ENCODE data around the gene CUL4A.

DNA sequence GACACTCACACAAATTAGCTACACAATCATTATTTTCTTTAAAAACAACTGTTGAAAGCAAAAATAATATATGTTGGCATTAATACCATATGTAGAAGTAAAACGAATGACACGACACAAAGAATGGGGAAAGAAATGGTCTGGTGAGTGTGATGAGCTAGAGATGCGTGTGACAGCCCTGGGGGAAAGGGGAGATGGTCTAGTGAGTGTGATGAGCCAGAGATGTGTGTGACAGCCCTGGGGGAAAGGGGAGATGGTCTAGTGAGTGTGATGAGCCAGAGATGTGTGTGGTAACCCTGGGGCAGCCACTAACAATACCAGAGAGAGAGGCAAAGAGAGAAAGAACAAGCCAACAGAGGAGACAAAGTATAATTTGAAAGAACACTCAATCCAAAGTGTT, 65.3 kb downstream of the CUL4A start:
- TF ChIP-seq POLR2A (IDR thresholded peaks at IDR 0.05) (no peak), POLR2AphosphoS5 (IDR thresholded peaks at IDR 0.05) (no peak)
- TF ChIP-seq, protein P1, sequence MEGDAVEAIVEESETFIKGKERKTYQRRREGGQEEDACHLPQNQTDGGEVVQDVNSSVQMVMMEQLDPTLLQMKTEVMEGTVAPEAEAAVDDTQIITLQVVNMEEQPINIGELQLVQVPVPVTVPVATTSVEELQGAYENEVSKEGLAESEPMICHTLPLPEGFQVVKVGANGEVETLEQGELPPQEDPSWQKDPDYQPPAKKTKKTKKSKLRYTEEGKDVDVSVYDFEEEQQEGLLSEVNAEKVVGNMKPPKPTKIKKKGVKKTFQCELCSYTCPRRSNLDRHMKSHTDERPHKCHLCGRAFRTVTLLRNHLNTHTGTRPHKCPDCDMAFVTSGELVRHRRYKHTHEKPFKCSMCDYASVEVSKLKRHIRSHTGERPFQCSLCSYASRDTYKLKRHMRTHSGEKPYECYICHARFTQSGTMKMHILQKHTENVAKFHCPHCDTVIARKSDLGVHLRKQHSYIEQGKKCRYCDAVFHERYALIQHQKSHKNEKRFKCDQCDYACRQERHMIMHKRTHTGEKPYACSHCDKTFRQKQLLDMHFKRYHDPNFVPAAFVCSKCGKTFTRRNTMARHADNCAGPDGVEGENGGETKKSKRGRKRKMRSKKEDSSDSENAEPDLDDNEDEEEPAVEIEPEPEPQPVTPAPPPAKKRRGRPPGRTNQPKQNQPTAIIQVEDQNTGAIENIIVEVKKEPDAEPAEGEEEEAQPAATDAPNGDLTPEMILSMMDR (IDR thresholded peaks at IDR 0.05), result no peak
